Measurements from ENCODE around the gene RSF1. TPM values are rescaled to one million over a fixed set of nuclear protein-coding genes. Genes with fewer than 3 reads are reported as not detected.

Gene RSF1
- polyA plus RNA-seq, 1 experiment, result 26.8 TPM

- peak; percentile 81 for TF ChIP-seq CTCF (IDR thresholded peaks at IDR 0.05; ENCODE audit: low read depth, low read length)
- Histone ChIP-seq H3K4me3 (ENCODE audit: low read depth, low read length) (no peak overlapping the region), H3K27me3 (ENCODE audit: control insufficient read depth, insufficient read depth, low read length) (no peaks in the 10 kb centered on the region), H3K9me3 (ENCODE audit: control insufficient read depth, insufficient read depth, low read length) (no peaks in the 10 kb centered on the region), H3K27ac (ENCODE audit: low read depth, low read length) (no peak overlapping the region)
- POLR2A ChIA-PET, result no interaction called here
- CTCF ChIA-PET, result interaction anchor here (0.6 to 3.1 kb wide), 19 partner anchors 9 to 572 kb away, joined by 3 to 29 read pairs (median 6); partner anchors contain the start of genes INTS4 and MYO7A
- no peak for DNase-seq (ENCODE audit: low read depth, low spot score)
These were observed 200.8 kb downstream of the RSF1 start for GRCh38 chr11:77619576-77620198.

- TF ChIP-seq CTCF (IDR thresholded peaks at IDR 0.05; ENCODE audit: low read depth, low read length), result no peak
- DNase-seq (ENCODE audit: low read depth, low spot score), result no peak
- ChIA-PET CTCF (interaction anchor here (1.0 to 3.1 kb wide), 6 partner anchors 12 to 527 kb away, joined by 3 to 29 read pairs (median 10); no protein-coding TSS in a partner anchor), POLR2A (interaction anchor here (1.2 kb wide), 1 partner anchor 16 kb away, joined by 5 read pairs; no protein-coding TSS in a partner anchor)
- Histone ChIP-seq H3K27me3 (ENCODE audit: control insufficient read depth, insufficient read depth, low read length) (no peaks in the 10 kb centered on the region), H3K4me3 (ENCODE audit: low read depth, low read length) (no peak overlapping the region), H3K9me3 (ENCODE audit: control insufficient read depth, insufficient read depth, low read length) (no peaks in the 10 kb centered on the region), H3K27ac (ENCODE audit: low read depth, low read length) (no peak overlapping the region)
These were observed 202.6 kb downstream of the RSF1 start for GRCh38 chr11:77617892-77618291.

GRCh38 chr11:77611921-77612320 lies 208.6 kb downstream of the RSF1 start:
- ChIA-PET POLR2A (interaction anchor here (0.6 to 3.0 kb wide), 4 partner anchors 9 to 438 kb away, joined by 3 to 8 read pairs (median 4); no protein-coding TSS in a partner anchor), CTCF (interaction anchor here (0.6 to 1.6 kb wide), 3 partner anchors 64 to 521 kb away, joined by 3 to 7 read pairs (median 6); no protein-coding TSS in a partner anchor)
- no peak for DNase-seq (ENCODE audit: low read depth, low spot score)

More at GRCh38 chr11:77611921-77612320, 208.6 kb downstream of the RSF1 start:
- TF ChIP-seq CTCF (IDR thresholded peaks at IDR 0.05; ENCODE audit: low read depth, low read length), result no peak
- no peaks in the 10 kb centered on the region for H3K27me3 ChIP-seq (ENCODE audit: control insufficient read depth, insufficient read depth, low read length)
- H3K9me3 ChIP-seq (ENCODE audit: control insufficient read depth, insufficient read depth, low read length), result no peaks in the 10 kb centered on the region
- H3K27ac ChIP-seq (ENCODE audit: low read depth, low read length), result no peak overlapping the region
- H3K4me3 ChIP-seq (ENCODE audit: low read depth, low read length), result no peak overlapping the region

Small RNA genes lying within 50 kb of the gene (small RNA-seq; reads per million reads assigned to genes)
- gene RF00019 (ENCODE audit: insufficient read length, low read depth), result not detected

Other genes starting within 250 kb of the RSF1 start
- 1.6 and 2.0 TPM in 2 replicates for gene AQP11, start 230.8 kb downstream of the RSF1 start, polyA plus RNA-seq (2011; rRNA removed)
- gene CLNS1A, start 182.9 kb downstream of the RSF1 start, polyA plus RNA-seq (2011; rRNA removed), result 158 and 186 TPM in 2 replicates
- 45.9 and 57.7 TPM in 2 replicates for gene AAMDC, start 422 bp upstream of the RSF1 start, polyA plus RNA-seq (2011; rRNA removed)
- gene INTS4, start 173.9 kb upstream of the RSF1 start, polyA plus RNA-seq (2011; rRNA removed), result 28.4 and 29.4 TPM in 2 replicates
- gene KCTD14, start 202.6 kb upstream of the RSF1 start, polyA plus RNA-seq (2011; rRNA removed), result 3.1 and 3.3 TPM in 2 replicates
- gene THRSP, start 243.1 kb upstream of the RSF1 start, polyA plus RNA-seq (2011; rRNA removed), result not detected in 2 replicates